Adrenal gland (tissue), 12 donors: ENCODE data around the gene GTPBP4. TPM values are rescaled to one million over a fixed set of nuclear protein-coding genes. Genes with fewer than 3 reads are reported as not detected.

ENCODE experiments used
- DNase-seq, 7 donors: peaks; one replicate each; pipeline ENCODE4 v3.0.0-alpha.2; 2019 to 2020
- H3K27ac ChIP-seq, 5 donors: fragments of 200-600 bp; sonication (generic) in 4 of 5; 1 replicate in 3 of 5; 2 replicates in 2 of 5; pipeline versions ENCODE4 v1.5.1 to v1.8.0; 2016 to 2020; ENCODE audit warnings: mild to moderate bottlenecking in 1 of 5
- H3K27me3 ChIP-seq: fragments of 200-600 bp; 2 replicates; pipeline ENCODE4 v1.8.0; 2021
- H3K36me3 ChIP-seq, 2 donors: fragments of 200-600 bp; replicated peaks in 1 of 2; 1 replicate in 1 of 2; 2 replicates in 1 of 2; pipeline versions ENCODE4 v1.5.1 to v1.8.0; 2018 to 2022
- H3K4me1 ChIP-seq, 2 donors: fragments of 200-600 bp; replicated peaks in 1 of 2; 1 replicate in 1 of 2; 2 replicates in 1 of 2; pipeline versions ENCODE4 v1.5.1 to v1.8.0; 2018 to 2021
- H3K4me3 ChIP-seq, 4 donors: fragments of 200-600 bp; sonication (generic) in 3 of 4; one replicate each; pipeline ENCODE4 v1.5.1; 2016 to 2018
- H3K9me3 ChIP-seq, 3 donors: fragments of 200-600 bp; sonication (generic) in 1 of 3; replicated peaks in 1 of 3; 1 replicate in 2 of 3; 2 replicates in 1 of 3; pipeline versions ENCODE4 v1.5.1 to v1.8.0; 2016 to 2021
- POLR2A ChIP-seq, 2 donors: fragments of 450-650 bp; IDR thresholded peaks; one replicate each; pipeline ENCODE4 v1.6.1; 2017; ENCODE audit warnings: antibody characterized with exemption in 2 of 2, mild to moderate bottlenecking in 2 of 2, moderate library complexity in 1 of 2
- WGBS, 4 donors: extraction: QIAGEN DNeasy Blood & Tissue Kit in 2 of 4; methylation state at CpG; one replicate each; pipeline versions ENCODE4 v1.1.5 to v1.1.7; 2013 to 2017; 5-methylcytosine and 5-hydroxymethylcytosine counted together
- intact Hi-C, 2 donors: fragments of 100-400 bp; cut with DNase I; formaldehyde crosslinking; loops; one replicate each; pipeline versions ENCODE4 v1.14.1 to v1.15.0; 2022 to 2023
- polyA plus RNA-seq, 3 donors: library from polyadenylated mRNA; stranded (reverse); fragments of 200-250 nt in 2 of 3; fragments of 350-450 nt in 1 of 3; fragmentation: Illumina TruSeq in 1 of 3; extraction: RNeasy Lipid Tissue Mini Kit (QIAGEN cat#74804) in 1 of 3; gene quantifications; one replicate each; pipeline ENCODE4 v1.2.3, GENCODE V29; 2013 to 2014
- total RNA-seq, 9 donors: library from RNA; depleted of rRNA in 4 of 9; stranded (reverse); fragments of >200 nt in 4 of 9; fragments of 120-200 nt in 1 of 9; fragmentation: NEBNext Ultra II Directional in 1 of 9; extraction: Animal tissue kit (Norgen Biotek cat#: 25700) in 1 of 9; gene quantifications; one replicate each; pipeline versions ENCODE4 v1.1.0 to v1.2.4, GENCODE V29; 2013 to 2023
- TF ChIP-seq, protein P1 (sequence below), 6 experiments: fragments of 450-650 bp in 4 of 6; fragments of 200-600 bp in 2 of 6; sonication (generic) in 1 of 6; IDR thresholded peaks; 1 replicate in 5 of 6; 2 replicates in 1 of 6; pipeline versions ENCODE4 v1.5.1 to v1.8.0; 2016 to 2021; ENCODE audit warnings: antibody characterized with exemption in 6 of 6, mild to moderate bottlenecking in 2 of 6, moderate library complexity in 1 of 6
- donor health status: healthy with polysubstance abuse.
- donor health status: Bipolar disorder and iron deficiency.
- donor health status: DM: yes; HTN: yes; CAD: no.
- donor health status: DM: no; HTN: no; CAD: no.
- donor health status: DM: no; HTN: no; CAD: no.
- donor health status: DM: yes; HTN: yes; CAD: no.

GTPBP4 gene
- total and polyA plus RNA-seq, 12 donors: 15.2 to 196 (median 33.4) TPM

DNA sequence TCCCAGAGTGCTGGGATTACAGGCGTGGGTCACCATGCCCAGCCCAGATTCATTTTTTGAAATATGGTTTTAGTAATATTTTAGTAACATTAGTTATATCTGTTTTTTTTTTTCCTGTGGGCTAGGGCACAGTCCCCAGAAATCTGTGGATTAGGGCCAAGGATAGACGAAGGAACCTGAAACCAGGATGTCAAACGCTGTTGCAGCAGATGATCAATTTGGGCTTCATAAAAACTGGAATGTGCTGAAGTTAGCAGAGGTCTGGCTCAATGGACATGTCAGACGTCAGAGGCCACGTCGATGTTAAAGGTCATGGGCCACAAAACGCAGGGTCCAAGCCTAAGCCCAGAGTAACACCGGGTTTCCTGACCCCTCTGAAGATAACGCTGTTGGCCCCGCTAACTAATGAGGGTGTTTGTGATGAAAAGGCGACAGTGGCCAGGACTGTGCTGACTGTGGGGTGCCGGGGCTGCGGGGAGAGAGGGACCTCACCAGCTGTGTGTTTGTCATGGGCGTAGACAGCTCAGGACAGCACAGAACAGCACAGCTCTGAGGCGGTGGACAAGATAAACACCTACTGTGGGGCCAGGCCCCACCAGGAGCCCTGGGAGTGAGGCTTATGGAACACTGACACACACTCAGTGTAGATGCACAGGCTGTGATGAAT is 23.8 kb upstream of the GTPBP4 start:
- no peak overlapping the region for H3K4me3 ChIP-seq
- no peaks in the 10 kb centered on the region for H3K9me3 ChIP-seq
- WGBS, 4 donors: 29 to 45% (median 43%) methylated on average over 14 to 15 of the region's 15 CpGs

DNA sequence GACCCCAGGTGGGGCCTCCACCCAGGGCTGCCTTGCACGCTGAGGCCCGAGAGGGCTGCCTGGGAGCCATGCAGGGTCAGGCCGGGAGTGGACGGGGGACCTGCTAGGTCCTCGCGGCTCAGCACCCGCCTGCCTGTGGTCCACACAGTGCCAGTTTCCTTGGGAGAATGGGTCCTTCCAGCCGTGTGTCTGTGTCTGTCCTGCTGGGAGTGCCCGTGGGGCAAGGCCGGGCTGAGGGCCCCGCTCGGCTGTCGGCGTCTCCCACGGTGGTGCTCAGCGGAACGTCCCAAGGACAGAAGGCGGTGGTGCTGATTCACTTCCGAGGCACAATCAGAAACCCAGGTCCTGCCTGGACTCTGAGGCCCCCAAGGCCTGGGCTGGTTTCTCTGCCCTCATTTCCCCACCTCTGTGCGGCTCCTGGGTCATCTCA is 23.2 kb upstream of the GTPBP4 start:
- TF ChIP-seq, protein P1, sequence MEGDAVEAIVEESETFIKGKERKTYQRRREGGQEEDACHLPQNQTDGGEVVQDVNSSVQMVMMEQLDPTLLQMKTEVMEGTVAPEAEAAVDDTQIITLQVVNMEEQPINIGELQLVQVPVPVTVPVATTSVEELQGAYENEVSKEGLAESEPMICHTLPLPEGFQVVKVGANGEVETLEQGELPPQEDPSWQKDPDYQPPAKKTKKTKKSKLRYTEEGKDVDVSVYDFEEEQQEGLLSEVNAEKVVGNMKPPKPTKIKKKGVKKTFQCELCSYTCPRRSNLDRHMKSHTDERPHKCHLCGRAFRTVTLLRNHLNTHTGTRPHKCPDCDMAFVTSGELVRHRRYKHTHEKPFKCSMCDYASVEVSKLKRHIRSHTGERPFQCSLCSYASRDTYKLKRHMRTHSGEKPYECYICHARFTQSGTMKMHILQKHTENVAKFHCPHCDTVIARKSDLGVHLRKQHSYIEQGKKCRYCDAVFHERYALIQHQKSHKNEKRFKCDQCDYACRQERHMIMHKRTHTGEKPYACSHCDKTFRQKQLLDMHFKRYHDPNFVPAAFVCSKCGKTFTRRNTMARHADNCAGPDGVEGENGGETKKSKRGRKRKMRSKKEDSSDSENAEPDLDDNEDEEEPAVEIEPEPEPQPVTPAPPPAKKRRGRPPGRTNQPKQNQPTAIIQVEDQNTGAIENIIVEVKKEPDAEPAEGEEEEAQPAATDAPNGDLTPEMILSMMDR (IDR thresholded peaks at IDR 0.05): no peak
- TF ChIP-seq POLR2A (IDR thresholded peaks at IDR 0.05): peak in 1 of 2 donors; percentile 55
- H3K9me3 ChIP-seq: no peaks in the 10 kb centered on the region
- H3K27ac ChIP-seq: peak overlapping the region; percentile 12 to 98 (median 90)
- 41 to 83% (median 61%) methylated on average over 1 to 20 of the region's 20 CpGs for WGBS, 4 donors
- peaks cover 12 to 19% of the 10 kb centered on the region in 2 donors for H3K4me1 ChIP-seq
- peak; percentile 29 to 87 (median 77) for DNase-seq
- intact Hi-C loops: no loop called here
- H3K36me3 ChIP-seq: no peaks in the 10 kb centered on the region
- no peaks in the 10 kb centered on the region for H3K27me3 ChIP-seq
- no peak overlapping the region for H3K4me3 ChIP-seq

More for the DNA sequence above, 23.8 kb upstream of the GTPBP4 start:
- TF ChIP-seq, protein P1 (IDR thresholded peaks at IDR 0.05): no peak
- peak in 1 of 2 donors; percentile 29 for TF ChIP-seq POLR2A (IDR thresholded peaks at IDR 0.05)
- Histone ChIP-seq H3K27ac (peak overlapping the region; percentile 12 to 98 (median 90)), H3K36me3 (no peaks in the 10 kb centered on the region), H3K4me1 (peaks cover 7 to 13% of the 10 kb centered on the region in 2 donors), H3K27me3 (no peaks in the 10 kb centered on the region)
- DNase-seq: peak in 5 of 7 donors; percentile 72 to 89 (median 77)
- intact Hi-C loops: no loop called here

DNA sequence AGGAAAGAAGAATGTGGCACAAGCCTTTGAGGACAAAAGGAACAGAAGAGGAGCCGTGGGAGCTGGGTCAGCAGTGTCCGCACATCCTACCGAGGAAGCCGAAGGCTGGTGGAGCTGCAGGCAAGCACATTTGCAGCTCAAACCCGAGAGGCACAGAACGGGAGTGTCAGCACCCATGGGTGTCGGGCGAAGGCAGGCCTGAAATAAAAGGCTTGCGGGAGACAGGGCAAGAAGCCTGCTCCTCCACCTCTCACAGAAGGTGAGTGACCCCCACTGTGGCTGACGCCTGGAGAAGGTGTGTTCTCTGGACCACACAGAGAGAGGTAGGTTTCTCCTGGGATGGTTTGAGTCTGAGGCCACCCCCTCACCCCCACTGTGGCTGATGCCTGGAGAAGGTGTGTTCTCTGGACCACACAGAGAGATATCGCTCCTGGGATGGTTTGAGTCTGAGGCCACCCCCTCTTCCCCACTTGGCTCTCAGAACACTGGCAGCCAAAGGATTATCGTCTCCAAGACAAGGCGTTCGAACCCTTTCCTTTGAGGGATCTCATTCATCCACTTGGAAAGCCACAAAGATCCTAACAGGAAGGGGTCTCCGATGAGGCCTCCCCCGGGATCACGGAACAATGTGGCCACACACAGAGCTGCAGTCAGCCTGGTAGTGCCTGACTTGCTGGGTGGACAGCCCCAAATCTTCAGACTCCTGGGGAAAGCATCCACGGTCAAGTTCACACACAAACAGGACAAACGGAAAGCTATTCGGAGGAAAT is 21.6 kb upstream of the GTPBP4 start:
- no peak overlapping the region for H3K27ac ChIP-seq
- intact Hi-C loops: no loop called here
- H3K27me3 ChIP-seq: no peaks in the 10 kb centered on the region
- 83 to 95% (median 90%) methylated on average over 16 to 20 of the region's 20 CpGs for WGBS, 4 donors
- no peaks in the 10 kb centered on the region for H3K36me3 ChIP-seq
- peaks cover 28 to 35% of the 10 kb centered on the region in 2 donors for H3K4me1 ChIP-seq
- DNase-seq: no peak
- no peak overlapping the region for H3K4me3 ChIP-seq
- TF ChIP-seq POLR2A (IDR thresholded peaks at IDR 0.05): no peak
- TF ChIP-seq, protein P1 (IDR thresholded peaks at IDR 0.05): no peak
- H3K9me3 ChIP-seq: no peaks in the 10 kb centered on the region

DNA sequence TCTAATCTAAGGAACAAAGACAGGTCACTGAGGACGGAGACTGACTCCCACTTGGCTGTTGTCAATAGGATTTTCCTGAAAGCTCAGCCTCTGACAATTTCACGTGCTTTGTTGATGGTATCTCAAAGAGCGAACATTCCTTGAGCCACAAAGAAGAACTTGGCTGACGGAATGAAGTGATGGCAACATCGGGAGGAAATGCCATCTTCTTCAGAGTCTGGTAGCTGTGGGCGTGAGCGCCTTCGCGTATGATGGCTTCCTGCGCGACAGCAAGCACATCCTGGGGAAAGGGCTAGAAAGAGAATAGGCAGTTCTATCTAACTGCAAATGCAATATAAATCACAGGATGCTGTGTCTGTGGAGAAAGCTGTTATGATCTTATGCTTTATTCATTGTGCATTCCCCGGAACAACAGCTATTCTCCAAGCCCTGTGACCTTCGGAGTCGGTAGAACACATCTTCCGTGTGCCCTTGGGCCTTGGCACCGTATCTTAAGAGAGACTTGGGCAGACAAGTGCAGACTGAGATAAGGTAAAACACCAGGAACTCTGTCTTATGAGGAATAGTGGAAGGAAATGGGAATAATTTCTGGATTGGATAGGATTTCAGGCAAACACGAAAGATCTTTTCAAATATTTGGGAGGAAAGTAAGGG is 19.6 kb upstream of the GTPBP4 start:
- H3K9me3 ChIP-seq: no peaks in the 10 kb centered on the region
- H3K4me1 ChIP-seq: peaks cover 24 to 36% of the 10 kb centered on the region in 2 donors
- 61 to 75% (median 71%) methylated on average over 17 of the region's 17 CpGs for WGBS, 4 donors
- peak in 3 of 7 donors; percentile 53 to 59 (median 58) for DNase-seq
- H3K36me3 ChIP-seq: no peaks in the 10 kb centered on the region
- H3K27ac ChIP-seq: peak overlapping the region in 3 of 5 donors; percentile 39 to 78 (median 66)
- TF ChIP-seq POLR2A (IDR thresholded peaks at IDR 0.05): no peak
- intact Hi-C loops: no loop called here
- no peaks in the 10 kb centered on the region for H3K27me3 ChIP-seq
- no peak overlapping the region for H3K4me3 ChIP-seq
